Glomerular endothelial cell (primary cell): Measurements from ENCODE around the gene PLEKHG4B. TPM values are rescaled to one million over a fixed set of nuclear protein-coding genes. Genes with fewer than 3 reads are reported as not detected.
"Not testable (repeated sequence)": the region's sequence is repeated elsewhere in the genome, so short reads cannot be mapped to it uniquely, and the experiment has no call there.

Experiments used
- DNase-seq: peaks from one replicate; pipeline ENCODE4 v3.0.0-alpha.2; 2011; ENCODE audit warnings: low read depth, low spot score; ENCODE audit errors: extremely low read depth
- total RNA-seq: library from RNA; depleted of rRNA; stranded (reverse); fragments of >200 nt; gene quantifications from 2 replicates; pipeline ENCODE4 v1.2.3, GENCODE V29; 2015

Gene PLEKHG4B
- total RNA-seq: 0.06 and 0.48 TPM in 2 replicates

- DNase-seq: no peak
Observed at GRCh38 chr5:91556-92263, at the start of gene PLEKHG4B. Gene PLEKHG4B, plus strand, starts transcription at chr5:92168. Its CDS starts 64 bp downstream, at chr5:92232.

- DNase-seq: no peak
Observed at GRCh38 chr5:42250-42649, 49.7 kb upstream of the PLEKHG4B start.

GRCh38 chr5:48192-48591, 43.8 kb upstream of the PLEKHG4B start:
- DNase-seq: no peak

- not testable (repeated sequence) for DNase-seq
Observed at GRCh38 chr5:49530-49929, 42.4 kb upstream of the PLEKHG4B start.

- DNase-seq: no peak
Observed at GRCh38 chr5:49953-50544, 41.9 kb upstream of the PLEKHG4B start.

GRCh38 chr5:50724-51499, 41.1 kb upstream of the PLEKHG4B start:
- no peak for DNase-seq

GRCh38 chr5:51500-51823, 40.5 kb upstream of the PLEKHG4B start:
- no peak for DNase-seq

- no peak for DNase-seq
Observed at GRCh38 chr5:53381-54174, 38.4 kb upstream of the PLEKHG4B start.

- no peak for DNase-seq
Observed at GRCh38 chr5:54175-54730, 37.7 kb upstream of the PLEKHG4B start.

- no peak for DNase-seq
Observed at GRCh38 chr5:54876-55569, 36.9 kb upstream of the PLEKHG4B start.

- no peak for DNase-seq
Observed at GRCh38 chr5:56561-57290, 35.2 kb upstream of the PLEKHG4B start.

GRCh38 chr5:60250-60649, 31.7 kb upstream of the PLEKHG4B start:
- DNase-seq: not testable (repeated sequence)

- no peak for DNase-seq
Observed at GRCh38 chr5:70440-70839, 21.5 kb upstream of the PLEKHG4B start.

GRCh38 chr5:72316-73180, 19.4 kb upstream of the PLEKHG4B start:
- not testable (repeated sequence) for DNase-seq

- not testable (repeated sequence) for DNase-seq
Observed at GRCh38 chr5:73181-73447, 18.9 kb upstream of the PLEKHG4B start.

GRCh38 chr5:73768-74502, 18.0 kb upstream of the PLEKHG4B start:
- no peak for DNase-seq

- DNase-seq: no peak
Observed at GRCh38 chr5:74503-75109, 17.4 kb upstream of the PLEKHG4B start.
